ENCODE results near the gene FAM20A.
A peak's percentile ranks its signal among the peaks of the same experiment; 100 is the strongest.

FAM20A gene

DNA sequence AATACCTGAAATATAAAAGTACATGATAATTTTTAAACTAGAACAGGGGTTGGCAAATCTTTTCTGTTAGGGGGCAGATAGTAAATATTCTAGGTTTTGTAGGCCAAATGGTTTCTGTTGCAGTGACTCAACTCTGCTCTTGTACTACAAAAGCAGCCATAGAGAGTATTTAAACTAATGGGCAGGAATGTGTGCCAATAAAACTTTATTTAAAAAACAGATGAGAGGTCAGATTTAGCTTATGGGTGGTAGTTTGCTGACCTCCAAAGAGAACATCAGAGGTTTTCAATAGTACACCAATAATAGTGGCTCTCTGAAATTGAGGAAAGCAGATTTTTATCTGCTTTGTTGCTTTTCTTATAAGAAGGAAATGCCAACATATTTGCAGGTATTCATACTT lies 15.2 kb upstream of the FAM20A start:
- TF ChIP-seq EZH2 (IDR thresholded peaks at IDR 0.05; ENCODE audit: borderline replicate concordance, low read length) (no peak), CTCF (IDR thresholded peaks at IDR 0.05; ENCODE audit: low read length) (no peak)
- Histone ChIP-seq H4K20me1 (ENCODE audit: insufficient read depth, low read length) (no peaks in the 10 kb centered on the region), H3K27me3 (ENCODE audit: insufficient read depth, low read length) (no peaks in the 10 kb centered on the region), H3K79me2 (ENCODE audit: insufficient read depth, low read length) (no peaks in the 10 kb centered on the region), H3F3A (ENCODE audit: insufficient read depth, low read length) (no peaks in the 10 kb centered on the region), H3K9me2 (ENCODE audit: low read depth, low read length) (no peaks in the 10 kb centered on the region), H3K4me3 (ENCODE audit: low read depth, low read length, poor library complexity, severe bottlenecking) (no peak overlapping the region), H3K4me2 (ENCODE audit: low read length) (no peak overlapping the region), H3K4me1 (ENCODE audit: insufficient read depth, low read length, severe bottlenecking) (no peaks in the 10 kb centered on the region), H3K36me3 (ENCODE audit: insufficient read depth, low read length) (no peaks in the 10 kb centered on the region), H2AFZ (ENCODE audit: low read length) (no peak overlapping the region), H3K27ac (ENCODE audit: low read depth, low read length, poor library complexity, severe bottlenecking) (no peak overlapping the region), H3K9ac (ENCODE audit: low read length) (no peak overlapping the region), H3K9me3 (ENCODE audit: low read length) (no peaks in the 10 kb centered on the region)

GRCh38 chr17:68614718-68615117 lies 13.6 kb upstream of the FAM20A start:
- TF ChIP-seq EZH2 (IDR thresholded peaks at IDR 0.05; ENCODE audit: borderline replicate concordance, low read length) = no peak
- no peak for TF ChIP-seq CTCF (IDR thresholded peaks at IDR 0.05; ENCODE audit: low read length)
- Histone ChIP-seq H3K27ac (ENCODE audit: low read depth, low read length, poor library complexity, severe bottlenecking) (no peak overlapping the region), H3K9ac (ENCODE audit: low read length) (no peak overlapping the region), H3K4me2 (ENCODE audit: low read length) (no peak overlapping the region), H4K20me1 (ENCODE audit: insufficient read depth, low read length) (no peaks in the 10 kb centered on the region), H3K9me2 (ENCODE audit: low read depth, low read length) (no peaks in the 10 kb centered on the region), H3K4me3 (ENCODE audit: low read depth, low read length, poor library complexity, severe bottlenecking) (no peak overlapping the region), H3K27me3 (ENCODE audit: insufficient read depth, low read length) (no peaks in the 10 kb centered on the region), H2AFZ (ENCODE audit: low read length) (no peak overlapping the region), H3K9me3 (ENCODE audit: low read length) (peaks cover 3% of the 10 kb centered on the region; the same call in 1 of the 2 replicates), H3K79me2 (ENCODE audit: insufficient read depth, low read length) (no peaks in the 10 kb centered on the region), H3F3A (ENCODE audit: insufficient read depth, low read length) (no peaks in the 10 kb centered on the region), H3K4me1 (ENCODE audit: insufficient read depth, low read length, severe bottlenecking) (no peaks in the 10 kb centered on the region), H3K36me3 (ENCODE audit: insufficient read depth, low read length) (no peaks in the 10 kb centered on the region)

GRCh38 chr17:68613739-68614298 lies 12.7 kb upstream of the FAM20A start:
- H4K20me1 ChIP-seq (ENCODE audit: insufficient read depth, low read length) = no peaks in the 10 kb centered on the region
- no peaks in the 10 kb centered on the region for H3F3A ChIP-seq (ENCODE audit: insufficient read depth, low read length)
- no peaks in the 10 kb centered on the region for H3K27me3 ChIP-seq (ENCODE audit: insufficient read depth, low read length)
- H3K36me3 ChIP-seq (ENCODE audit: insufficient read depth, low read length) = no peaks in the 10 kb centered on the region
- no peak overlapping the region for H3K9ac ChIP-seq (ENCODE audit: low read length)
- no peak overlapping the region for H2AFZ ChIP-seq (ENCODE audit: low read length)
- H3K9me3 ChIP-seq (ENCODE audit: low read length) = peaks cover 10% of the 10 kb centered on the region
- H3K4me1 ChIP-seq (ENCODE audit: insufficient read depth, low read length, severe bottlenecking) = no peaks in the 10 kb centered on the region
- H3K9me2 ChIP-seq (ENCODE audit: low read depth, low read length) = no peaks in the 10 kb centered on the region
- no peak overlapping the region for H3K4me3 ChIP-seq (ENCODE audit: low read depth, low read length, poor library complexity, severe bottlenecking)
- no peaks in the 10 kb centered on the region for H3K79me2 ChIP-seq (ENCODE audit: insufficient read depth, low read length)
- TF ChIP-seq CTCF (IDR thresholded peaks at IDR 0.05; ENCODE audit: low read length) (peak; percentile 83), EZH2 (IDR thresholded peaks at IDR 0.05; ENCODE audit: borderline replicate concordance, low read length) (no peak)
- H3K4me2 ChIP-seq (ENCODE audit: low read length) = no peak overlapping the region
- H3K27ac ChIP-seq (ENCODE audit: low read depth, low read length, poor library complexity, severe bottlenecking) = no peak overlapping the region

All from OCI-LY1 (cell line).